HFFc6 (cell line): ENCODE measurements around the gene LILRA5. TPM values are rescaled to one million over a fixed set of nuclear protein-coding genes. Genes with fewer than 3 reads are reported as not detected.

Experiments
- DNase-seq: peaks from one replicate; pipeline ENCODE4 v3.0.0-alpha.2; 2018
- H3K27ac Mint-ChIP-seq: 2 replicates; pipeline ENCODE4 v1.8.0; 2020; ENCODE audit warnings: mild to moderate bottlenecking, mixed read lengths
- H3K27me3 Mint-ChIP-seq: 2 replicates; pipeline ENCODE4 v1.8.0; 2021; ENCODE audit warnings: mild to moderate bottlenecking, moderate library complexity, mixed read lengths; ENCODE audit not compliant: insufficient read depth
- H3K36me3 Mint-ChIP-seq: 2 replicates; pipeline ENCODE4 v1.8.0; 2021; ENCODE audit warnings: low read depth, mixed read lengths
- H3K4me1 Mint-ChIP-seq: 2 replicates; pipeline ENCODE4 v1.8.0; 2020; ENCODE audit warnings: low read depth, mixed read lengths
- H3K4me3 Mint-ChIP-seq: 2 replicates; pipeline ENCODE4 v1.8.0; 2020; ENCODE audit warnings: mild to moderate bottlenecking, moderate library complexity, mixed read lengths
- H3K9me3 Mint-ChIP-seq: 2 replicates; pipeline ENCODE4 v1.8.0; 2020; ENCODE audit warnings: mild to moderate bottlenecking, mixed read lengths
- microRNA-seq: library from miRNA; unstranded; fragments of <30 nt; microRNA quantifications from one replicate; pipeline ENCODE4, GENCODE V29; 2019
- total RNA-seq, 6 experiments: library from RNA; stranded (reverse); fragmentation: NEBNext Ultra II Directional; extraction: Animal tissue kit (Norgen Biotek cat#: 25700); gene quantifications; 2 replicates in 1 of 6; 3 replicates in 5 of 6; pipeline ENCODE4 v1.2.3, GENCODE V29; 2021
- TF ChIP-seq, protein P1 (sequence below): fragments of 200-600 bp; sonication (generic); IDR thresholded peaks from 2 replicates; pipeline ENCODE4 v1.5.0; 2021; ENCODE audit warnings: antibody characterized with exemption, mild to moderate bottlenecking

LILRA5 gene
- total RNA-seq, 6 experiments from 2014 or later = not detected

DNA sequence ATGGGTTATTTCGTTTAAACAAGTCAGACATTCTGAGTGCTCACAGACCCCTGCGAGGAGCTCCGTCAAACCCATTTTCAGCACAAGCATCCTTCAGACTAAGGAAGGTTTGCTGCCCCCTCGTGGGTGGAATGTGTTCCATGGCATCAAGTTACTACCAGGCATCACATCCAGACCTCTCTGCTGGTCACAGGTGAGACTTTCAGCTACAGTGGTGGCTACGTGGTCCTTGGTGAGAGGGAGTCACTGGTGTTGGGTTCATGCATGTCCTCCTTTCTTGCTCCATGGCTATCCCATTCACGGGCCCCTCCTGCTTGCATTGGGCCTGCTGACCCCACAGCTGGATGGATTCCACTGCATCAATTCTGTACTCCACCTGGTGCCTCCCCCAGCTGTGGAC is 46.8 kb downstream of the LILRA5 start:
- peak; percentile 37 for DNase-seq
- Mint-ChIP-seq H3K4me1 (no peaks in the 10 kb centered on the region), H3K9me3 (no peaks in the 10 kb centered on the region), H3K36me3 (no peaks in the 10 kb centered on the region), H3K4me3 (no peak overlapping the region), H3K27ac (no peak overlapping the region), H3K27me3 (peaks cover 14% of the 10 kb centered on the region)
- TF ChIP-seq, protein P1, sequence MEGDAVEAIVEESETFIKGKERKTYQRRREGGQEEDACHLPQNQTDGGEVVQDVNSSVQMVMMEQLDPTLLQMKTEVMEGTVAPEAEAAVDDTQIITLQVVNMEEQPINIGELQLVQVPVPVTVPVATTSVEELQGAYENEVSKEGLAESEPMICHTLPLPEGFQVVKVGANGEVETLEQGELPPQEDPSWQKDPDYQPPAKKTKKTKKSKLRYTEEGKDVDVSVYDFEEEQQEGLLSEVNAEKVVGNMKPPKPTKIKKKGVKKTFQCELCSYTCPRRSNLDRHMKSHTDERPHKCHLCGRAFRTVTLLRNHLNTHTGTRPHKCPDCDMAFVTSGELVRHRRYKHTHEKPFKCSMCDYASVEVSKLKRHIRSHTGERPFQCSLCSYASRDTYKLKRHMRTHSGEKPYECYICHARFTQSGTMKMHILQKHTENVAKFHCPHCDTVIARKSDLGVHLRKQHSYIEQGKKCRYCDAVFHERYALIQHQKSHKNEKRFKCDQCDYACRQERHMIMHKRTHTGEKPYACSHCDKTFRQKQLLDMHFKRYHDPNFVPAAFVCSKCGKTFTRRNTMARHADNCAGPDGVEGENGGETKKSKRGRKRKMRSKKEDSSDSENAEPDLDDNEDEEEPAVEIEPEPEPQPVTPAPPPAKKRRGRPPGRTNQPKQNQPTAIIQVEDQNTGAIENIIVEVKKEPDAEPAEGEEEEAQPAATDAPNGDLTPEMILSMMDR = peak; percentile 91

DNA sequence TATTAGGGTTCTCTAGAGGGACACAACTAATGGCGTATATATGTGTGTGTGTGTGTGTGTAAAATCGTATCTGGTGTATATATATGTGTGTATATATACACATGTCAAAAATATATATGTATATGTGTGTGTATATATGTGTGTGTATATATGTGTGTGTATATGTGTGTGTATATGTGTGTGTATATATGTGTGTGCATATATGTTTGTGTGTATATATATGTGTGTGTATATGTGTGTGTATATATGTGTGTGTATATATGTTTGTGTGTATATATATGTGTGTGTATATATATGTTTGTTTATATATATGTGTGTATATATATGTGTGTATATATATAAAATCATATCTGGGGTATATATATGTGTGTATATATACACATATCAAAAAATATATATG is 50.5 kb downstream of the LILRA5 start:
- H3K4me1 Mint-ChIP-seq = no peaks in the 10 kb centered on the region
- TF ChIP-seq, protein P1 = no peak
- DNase-seq = no peak
- no peaks in the 10 kb centered on the region for H3K9me3 Mint-ChIP-seq
- peaks cover 30% of the 10 kb centered on the region for H3K27me3 Mint-ChIP-seq
- H3K27ac Mint-ChIP-seq = no peak overlapping the region
- H3K36me3 Mint-ChIP-seq = no peaks in the 10 kb centered on the region
- H3K4me3 Mint-ChIP-seq = no peak overlapping the region

DNA sequence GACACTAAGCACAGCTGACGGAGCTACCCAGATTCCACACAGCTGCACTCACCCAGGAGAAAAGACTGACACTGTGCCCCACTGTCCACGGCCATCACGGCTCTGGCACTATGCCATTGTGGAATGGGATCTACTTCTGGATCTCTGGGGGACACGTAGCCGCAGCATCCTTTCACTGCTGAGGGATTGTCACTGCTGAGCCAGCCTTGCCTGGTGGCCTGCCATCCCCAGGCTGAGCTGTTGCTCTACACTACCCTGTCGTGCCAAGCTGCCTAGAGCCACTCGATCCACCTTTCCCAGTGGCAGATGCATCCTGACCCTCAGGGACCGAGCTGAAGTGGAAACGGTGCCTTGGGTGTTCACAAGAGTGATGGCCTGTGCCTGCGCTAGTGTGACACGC is 50.9 kb downstream of the LILRA5 start:
- no peak for DNase-seq
- Mint-ChIP-seq H3K4me1 (no peaks in the 10 kb centered on the region), H3K36me3 (no peaks in the 10 kb centered on the region), H3K9me3 (no peaks in the 10 kb centered on the region), H3K27me3 (peaks cover 31% of the 10 kb centered on the region), H3K27ac (no peak overlapping the region), H3K4me3 (no peak overlapping the region)
- TF ChIP-seq, protein P1 = no peak

DNA sequence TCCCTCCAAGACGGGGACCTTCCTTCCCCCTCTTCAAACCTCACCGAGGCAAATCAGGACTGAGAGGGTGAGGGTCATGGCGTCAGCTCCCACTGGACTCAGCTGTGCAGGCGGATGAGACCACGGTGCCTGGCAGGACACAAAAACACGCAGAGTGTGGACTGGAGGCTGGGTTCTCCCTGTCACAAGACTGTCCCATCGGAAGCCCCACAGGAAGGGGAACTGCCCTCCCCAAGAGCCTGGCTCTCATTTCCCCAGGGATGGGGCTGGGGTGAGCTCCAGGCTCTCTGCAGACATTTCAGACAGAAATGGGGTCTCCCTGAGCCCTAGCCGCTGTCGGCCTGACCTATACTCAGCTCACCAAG is 55.9 kb downstream of the LILRA5 start, which contains the start of gene LILRB5:
Gene LILRB5, minus strand, starts transcription at position 158 of the 365 bp plus-strand sequence. Its CDS starts 80 bp downstream, at position 78.
- TF ChIP-seq, protein P1 = no peak
- H3K9me3 Mint-ChIP-seq = no peaks in the 10 kb centered on the region
- DNase-seq = no peak
- H3K4me1 Mint-ChIP-seq = no peaks in the 10 kb centered on the region
- no peaks in the 10 kb centered on the region for H3K36me3 Mint-ChIP-seq
- H3K27me3 Mint-ChIP-seq = peaks cover 53% of the 10 kb centered on the region
- H3K4me3 Mint-ChIP-seq = no peak within 1 kb of the TSS
- no peak within 1 kb of the TSS for H3K27ac Mint-ChIP-seq

Small RNA genes lying within 50 kb of the gene (microRNA-seq; reads per million reads assigned to microRNA genes)
- gene MIR4752 = not detected

Other genes with a start within 250 kb of the LILRA5 start
- 1 to 10 TPM in 4 of 6 experiments, not detected in 2; 1.5 to 2.0 (median 1.8) TPM for gene VSTM1, start 249.3 kb downstream of the LILRA5 start, total RNA-seq
- gene TARM1, start 231.8 kb downstream of the LILRA5 start, total RNA-seq = not detected
- gene OSCAR, start 212.4 kb downstream of the LILRA5 start, total RNA-seq = 1 to 10 TPM in 4 of 6 experiments, under 1 TPM in 2; 0.45 to 3.2 (median 2.4) TPM
- 100 to 1,000 TPM; 114 to 173 (median 144) TPM for gene NDUFA3, start 210.3 kb downstream of the LILRA5 start, total RNA-seq
- 10 to 100 TPM in 5 of 6 experiments, 1 to 10 TPM in 1; 9.3 to 15.4 (median 14.5) TPM for gene TFPT, start 197.5 kb downstream of the LILRA5 start, total RNA-seq
- gene PRPF31, start 197.4 kb downstream of the LILRA5 start, total RNA-seq = 10 to 100 TPM; 66.1 to 92.5 (median 83.6) TPM
- gene CNOT3, start 175.4 kb downstream of the LILRA5 start, total RNA-seq = 10 to 100 TPM; 46.4 to 65.5 (median 59.6) TPM
- 1 to 10 TPM; 3.7 to 7.6 (median 6.2) TPM for gene LENG1, start 153.4 kb downstream of the LILRA5 start, total RNA-seq
- gene TMC4, start 140.0 kb downstream of the LILRA5 start, total RNA-seq = under 1 TPM; 0.43 to 0.70 (median 0.55) TPM
- 100 to 1,000 TPM; 263 to 354 (median 313) TPM for gene MBOAT7, start 123.6 kb downstream of the LILRA5 start, total RNA-seq
- gene TSEN34, start 121.9 kb downstream of the LILRA5 start, total RNA-seq = 10 to 100 TPM; 51.2 to 58.8 (median 54.4) TPM
- gene RPS9, start 112.3 kb downstream of the LILRA5 start, total RNA-seq = 1,000 to 10,000 TPM; 1,015 to 1,196 (median 1,082) TPM
- gene LILRB3, start 90.2 kb downstream of the LILRA5 start, total RNA-seq = not detected
- not detected for gene LILRA6, start 70.4 kb downstream of the LILRA5 start, total RNA-seq
- gene LILRB5, start 55.9 kb downstream of the LILRA5 start, total RNA-seq = not detected
- not detected for gene LILRB2, start 32.1 kb downstream of the LILRA5 start, total RNA-seq
- gene LILRA4, start 26.0 kb upstream of the LILRA5 start, total RNA-seq = not detected
- not detected for gene LAIR1, start 51.8 kb upstream of the LILRA5 start, total RNA-seq
- under 1 TPM in 1 of 6 experiments, not detected in 5; 0.45 TPM for gene TTYH1, start 102.3 kb upstream of the LILRA5 start, total RNA-seq
- gene LENG8, start 136.0 kb upstream of the LILRA5 start, total RNA-seq = 10 to 100 TPM; 70.7 to 76.5 (median 74.0) TPM
- gene LENG9, start 150.6 kb upstream of the LILRA5 start, total RNA-seq = 1 to 10 TPM; 3.0 to 4.0 (median 3.6) TPM
- 10 to 100 TPM; 45.9 to 70.5 (median 56.9) TPM for gene CDC42EP5, start 160.1 kb upstream of the LILRA5 start, total RNA-seq
- gene LAIR2, start 189.7 kb upstream of the LILRA5 start, total RNA-seq = not detected